GM21529 (cell line): ENCODE measurements around the gene PDZRN3.
"Not testable (repeated sequence)": the region's sequence is repeated elsewhere in the genome, so short reads cannot be mapped to it uniquely, and the experiment has no call there.

Experiments
- ATAC-seq: cut with Tn5 transposase; IDR thresholded peaks from one replicate; pipeline ENCODE4 v1.9.1; 2021; ENCODE audit not compliant: unreplicated experiment

PDZRN3 gene

GRCh38 chr3:73592154-73593144, 32.3 kb downstream of the PDZRN3 start:
- no peak for ATAC-seq

GRCh38 chr3:73591286-73591800, 33.4 kb downstream of the PDZRN3 start:
- ATAC-seq = no peak

- no peak for ATAC-seq
Observed at GRCh38 chr3:73586628-73587027, 38.1 kb downstream of the PDZRN3 start.

GRCh38 chr3:73586190-73586589, 38.6 kb downstream of the PDZRN3 start:
- ATAC-seq = no peak

- ATAC-seq = no peak
Observed at GRCh38 chr3:73584873-73585272, 39.9 kb downstream of the PDZRN3 start.

- no peak for ATAC-seq
Observed at GRCh38 chr3:73582535-73582934, 42.2 kb downstream of the PDZRN3 start.

GRCh38 chr3:73581134-73581846, 43.5 kb downstream of the PDZRN3 start:
- ATAC-seq = no peak

- no peak for ATAC-seq
Observed at GRCh38 chr3:73580343-73580742, 44.4 kb downstream of the PDZRN3 start.

GRCh38 chr3:73577704-73578103, 47.0 kb downstream of the PDZRN3 start:
- no peak for ATAC-seq

GRCh38 chr3:73576999-73577461, 47.7 kb downstream of the PDZRN3 start:
- ATAC-seq = no peak

- ATAC-seq = no peak
Observed at GRCh38 chr3:73575953-73576352, 48.8 kb downstream of the PDZRN3 start.

- ATAC-seq = no peak
Observed at GRCh38 chr3:73575519-73575918, 49.2 kb downstream of the PDZRN3 start.

GRCh38 chr3:73573204-73573603, 51.5 kb downstream of the PDZRN3 start:
- no peak for ATAC-seq

- no peak for ATAC-seq
Observed at GRCh38 chr3:73572368-73572767, 52.4 kb downstream of the PDZRN3 start.

- no peak for ATAC-seq
Observed at GRCh38 chr3:73571238-73571794, 53.4 kb downstream of the PDZRN3 start.

- no peak for ATAC-seq
Observed at GRCh38 chr3:73569246-73569760, 55.4 kb downstream of the PDZRN3 start.

GRCh38 chr3:73568371-73568862, 56.3 kb downstream of the PDZRN3 start:
- no peak for ATAC-seq

GRCh38 chr3:73565374-73565773, 59.4 kb downstream of the PDZRN3 start:
- ATAC-seq = not testable (repeated sequence)

GRCh38 chr3:73563896-73564582, 60.7 kb downstream of the PDZRN3 start:
- ATAC-seq = no peak

- ATAC-seq = no peak
Observed at GRCh38 chr3:73561494-73561893, 63.2 kb downstream of the PDZRN3 start.
